Stimulated activated CD4-positive, alpha-beta T cell treated with anti-CD3 and anti-CD28 coated beads, Interleukin-2, amount 100 ng/mL, for 48 hours (primary cell): ENCODE data around the gene GRIA1.

Source experiments
- DNase-seq, 2 donors: peaks; one replicate each; pipeline ENCODE4 v3.0.0-alpha.2; 2020

GRIA1 gene

GRCh38 chr5:153618307-153618706, 127.8 kb downstream of the GRIA1 start:
- no peak for DNase-seq

- no peak for DNase-seq
Observed at GRCh38 chr5:153618867-153619266, 128.4 kb downstream of the GRIA1 start.

GRCh38 chr5:153619771-153620170, 129.3 kb downstream of the GRIA1 start:
- DNase-seq: no peak

- no peak for DNase-seq
Observed at GRCh38 chr5:153623124-153623523, 132.7 kb downstream of the GRIA1 start.

- DNase-seq: no peak
Observed at GRCh38 chr5:153623751-153624450, 133.4 kb downstream of the GRIA1 start.

GRCh38 chr5:153624451-153624765, 133.9 kb downstream of the GRIA1 start:
- no peak for DNase-seq

- DNase-seq: no peak
Observed at GRCh38 chr5:153625826-153626354, 135.4 kb downstream of the GRIA1 start.

GRCh38 chr5:153626836-153627235, 136.4 kb downstream of the GRIA1 start:
- DNase-seq: no peak

GRCh38 chr5:153629027-153629895, 138.8 kb downstream of the GRIA1 start:
- DNase-seq: no peak

- DNase-seq: no peak
Observed at GRCh38 chr5:153630546-153630945, 140.1 kb downstream of the GRIA1 start.

GRCh38 chr5:153632748-153633290, 142.3 kb downstream of the GRIA1 start:
- no peak for DNase-seq

GRCh38 chr5:153636670-153637451, 146.4 kb downstream of the GRIA1 start:
- no peak for DNase-seq

- DNase-seq: no peak
Observed at GRCh38 chr5:153640293-153640692, 149.8 kb downstream of the GRIA1 start.

- no peak for DNase-seq
Observed at GRCh38 chr5:153641183-153641688, 150.8 kb downstream of the GRIA1 start.

- DNase-seq: no peak
Observed at GRCh38 chr5:153654504-153655200, 164.2 kb downstream of the GRIA1 start.

- no peak for DNase-seq
Observed at GRCh38 chr5:153655201-153655510, 164.7 kb downstream of the GRIA1 start.

- no peak for DNase-seq
Observed at GRCh38 chr5:153658149-153658548, 167.7 kb downstream of the GRIA1 start.

GRCh38 chr5:153658606-153659005, 168.1 kb downstream of the GRIA1 start:
- DNase-seq: no peak

- DNase-seq: no peak
Observed at GRCh38 chr5:153659039-153659736, 168.7 kb downstream of the GRIA1 start.

- no peak for DNase-seq
Observed at GRCh38 chr5:153660919-153661318, 170.4 kb downstream of the GRIA1 start.

- DNase-seq: no peak
Observed at GRCh38 chr5:153661897-153662296, 171.4 kb downstream of the GRIA1 start.

- no peak for DNase-seq
Observed at GRCh38 chr5:153670101-153670500, 179.6 kb downstream of the GRIA1 start.
